H1 (cell line): ENCODE results near the gene LRRC9. TPM values are rescaled to one million over a fixed set of nuclear protein-coding genes. Genes with fewer than 3 reads are reported as not detected.

Experiments
- CTCF ChIA-PET: fragments of 300-600 bp; sonication (Branson Sonifier 250); formaldehyde crosslinking; loops from one replicate; lab custom pipeline; 2021; ENCODE audit not compliant: partially characterized antibody; lab: Charles Lee
- POLR2A ChIA-PET: fragments of 300-600 bp; sonication (Branson Sonifier 250); formaldehyde crosslinking; loops from one replicate; lab custom pipeline; 2021; ENCODE audit warnings: inconsistent platforms; ENCODE audit not compliant: partially characterized antibody; lab: Charles Lee
- DNase-seq, 2 experiments: peaks; one replicate each; pipeline versions ENCODE4 v3.0.0 to v3.0.0-alpha.2; 2010 to 2022; ENCODE audit warnings: low spot score in 2 of 2, low read depth in 1 of 2, mixed read lengths in 1 of 2
- FAIRE-seq: peaks from 2 replicates; lab custom pipeline; 2011; peaks lifted over from hg19 to GRCh38; lab: Jason Lieb, UNC
- H2AFZ ChIP-seq: 2 replicates; pipeline ENCODE4 v1.8.1; 2012; ENCODE audit warnings: low read length, inconsistent platforms
- H2AK5ac ChIP-seq: 2 replicates; pipeline ENCODE4 v1.6.1; 2013; ENCODE audit warnings: low read depth, low read length
- H2BK120ac ChIP-seq: replicated peaks from 2 replicates; pipeline ENCODE3; 2013; ENCODE audit warnings: low read depth, low read length, inconsistent platforms
- H2BK12ac ChIP-seq: 2 replicates; pipeline ENCODE4 v1.6.1; 2013; ENCODE audit warnings: low read depth, low read length
- H2BK15ac ChIP-seq: 2 replicates; pipeline ENCODE4 v1.6.1; 2013; ENCODE audit warnings: low read length
- H2BK20ac ChIP-seq: 2 replicates; pipeline ENCODE4 v1.6.1; 2013; ENCODE audit warnings: low read length
- H2BK5ac ChIP-seq: 2 replicates; pipeline ENCODE4 v1.6.1; 2013; ENCODE audit warnings: low read depth, low read length
- H3K14ac ChIP-seq: 2 replicates; pipeline ENCODE4 v1.6.1; 2013; ENCODE audit warnings: inconsistent platforms; ENCODE audit not compliant: insufficient read length
- H3K18ac ChIP-seq: 2 replicates; pipeline ENCODE4 v1.6.1; 2013; ENCODE audit warnings: low read length; ENCODE audit errors: extremely low read depth
- H3K23ac ChIP-seq: 2 replicates; pipeline ENCODE4 v1.6.1; 2013; ENCODE audit warnings: inconsistent platforms; ENCODE audit not compliant: insufficient read length
- H3K23me2 ChIP-seq: 2 replicates; pipeline ENCODE4 v1.6.1; 2013; ENCODE audit warnings: low read depth, low read length
- H3K27ac ChIP-seq: 2 replicates; pipeline ENCODE4 v1.6.1; 2011; ENCODE audit warnings: low read depth, low read length, inconsistent platforms
- H3K27me3 ChIP-seq, 4 experiments: replicated peaks in 1 of 4; 1 replicate in 1 of 4; 2 replicates in 3 of 4; pipeline versions ENCODE4 v1.6.1 to v1.8.1; 2011 to 2013; ENCODE audit warnings: low read length in 3 of 4, mild to moderate bottlenecking in 3 of 4, inconsistent platforms in 2 of 4, mixed read lengths in 2 of 4, moderate library complexity in 1 of 4; ENCODE audit not compliant: control insufficient read depth in 3 of 4, insufficient read depth in 3 of 4; ENCODE audit errors: extremely low read depth in 1 of 4
- H3K36me3 ChIP-seq, 4 experiments: 2 replicates each; pipeline versions ENCODE4 v1.6.1 to v1.8.1; 2011 to 2013; ENCODE audit warnings: mild to moderate bottlenecking in 4 of 4, low read length in 3 of 4, moderate library complexity in 2 of 4, control low read depth in 1 of 4, inconsistent platforms in 1 of 4; ENCODE audit not compliant: insufficient read depth in 4 of 4, control insufficient read depth in 2 of 4
- H3K4ac ChIP-seq: replicated peaks from 2 replicates; pipeline ENCODE3; 2013; ENCODE audit warnings: low read length, low read depth, mixed read lengths, inconsistent platforms; ENCODE audit not compliant: insufficient read length
- H3K4me1 ChIP-seq, 4 experiments: replicated peaks in 1 of 4; 1 replicate in 1 of 4; 2 replicates in 3 of 4; pipeline versions ENCODE4 v1.6.1 to v1.8.1; 2011 to 2013; ENCODE audit warnings: low read length in 3 of 4, inconsistent platforms in 2 of 4, mixed read lengths in 1 of 4; ENCODE audit not compliant: insufficient read depth in 4 of 4, control insufficient read depth in 3 of 4
- H3K4me2 ChIP-seq, 2 experiments: 2 replicates each; pipeline versions ENCODE4 v1.6.1 to v1.8.1; 2011 to 2013; ENCODE audit warnings: low read depth in 2 of 2, low read length in 2 of 2, control low read depth in 1 of 2, inconsistent platforms in 1 of 2, mild to moderate bottlenecking in 1 of 2; ENCODE audit not compliant: insufficient read depth in 1 of 2
- H3K4me3 ChIP-seq, 4 experiments: fragments of 200-600, 300-600 bp in 1 of 4; sonication (generic), shearing (Covaris generic), sonication (Bioruptor Twin) in 1 of 4; 2 replicates each; pipeline versions ENCODE4 v1.5.1 to v1.8.1; 2011 to 2016; ENCODE audit warnings: low read length in 4 of 4, low read depth in 3 of 4, control low read depth in 2 of 4, inconsistent platforms in 2 of 4, mild to moderate bottlenecking in 2 of 4, mixed read lengths in 1 of 4, moderate library complexity in 1 of 4; ENCODE audit not compliant: insufficient read depth in 2 of 4; ENCODE audit errors: extremely low read depth in 1 of 4
- H3K56ac ChIP-seq: replicated peaks from 2 replicates; pipeline ENCODE3; 2013; ENCODE audit warnings: low read depth, mild to moderate bottlenecking, mixed read lengths, low read length, inconsistent platforms; ENCODE audit not compliant: insufficient read length
- H3K79me1 ChIP-seq: 2 replicates; pipeline ENCODE4 v1.6.1; 2013; ENCODE audit warnings: low read depth, low read length, control low read depth
- H3K79me2 ChIP-seq, 2 experiments: 2 replicates each; pipeline versions ENCODE4 v1.6.1 to v1.8.1; 2012 to 2013; ENCODE audit warnings: low read length in 2 of 2, mild to moderate bottlenecking in 2 of 2, inconsistent platforms in 1 of 2; ENCODE audit not compliant: insufficient read depth in 2 of 2, control insufficient read depth in 1 of 2
- H3K9ac ChIP-seq, 4 experiments: replicated peaks in 1 of 4; 1 replicate in 1 of 4; 2 replicates in 3 of 4; pipeline versions ENCODE4 v1.6.1 to v1.8.1; 2011 to 2013; ENCODE audit warnings: low read depth in 3 of 4, low read length in 3 of 4, control low read depth in 2 of 4, mild to moderate bottlenecking in 2 of 4, moderate library complexity in 2 of 4, inconsistent platforms in 1 of 4; ENCODE audit errors: extremely low read depth in 1 of 4
- H3K9me3 ChIP-seq, 2 experiments: 2 replicates each; pipeline versions ENCODE4 v1.6.1 to v1.8.1; 2012 to 2013; ENCODE audit warnings: mild to moderate bottlenecking in 2 of 2, moderate library complexity in 2 of 2, control low read depth in 1 of 2, inconsistent platforms in 1 of 2, low read depth in 1 of 2, low read length in 1 of 2, mixed read lengths in 1 of 2; ENCODE audit not compliant: insufficient read depth in 2 of 2
- H4K20me1 ChIP-seq, 2 experiments: replicated peaks in 1 of 2; 2 replicates each; pipeline versions ENCODE3 to v1.8.1; 2011 to 2013; ENCODE audit warnings: inconsistent platforms in 2 of 2, low read length in 2 of 2, mild to moderate bottlenecking in 1 of 2; ENCODE audit not compliant: insufficient read depth in 2 of 2, control insufficient read depth in 1 of 2
- H4K5ac ChIP-seq: 2 replicates; pipeline ENCODE4 v1.6.1; 2013; ENCODE audit warnings: low read length, low read depth, mixed read lengths, inconsistent platforms; ENCODE audit not compliant: insufficient read length
- H4K8ac ChIP-seq: 2 replicates; pipeline ENCODE4 v1.8.0; 2013; ENCODE audit warnings: mild to moderate bottlenecking, moderate library complexity, low read length, inconsistent platforms; ENCODE audit not compliant: insufficient read depth; ENCODE audit errors: extremely low read depth
- H4K91ac ChIP-seq: replicated peaks from 2 replicates; pipeline ENCODE3; 2013; ENCODE audit warnings: low read length, mixed read lengths, inconsistent platforms; ENCODE audit not compliant: insufficient read length
- CBX5 ChIP-seq: fragments of 300-800, 300-1000 bp; sonication (generic); IDR thresholded peaks from 2 replicates; pipeline ENCODE4 v1.7.1; 2016; ENCODE audit warnings: antibody characterized with exemption, low read length, low read depth
- CREB1 ChIP-seq: IDR thresholded peaks from 2 replicates; pipeline ENCODE4 v1.6.1; 2012; ENCODE audit warnings: inconsistent platforms
- EZH2 ChIP-seq: fragments of 200-600 bp; sonication (generic); IDR thresholded peaks from 2 replicates; pipeline ENCODE4 v1.7.1; 2012; ENCODE audit warnings: low read depth, mild to moderate bottlenecking, moderate library complexity, low read length, inconsistent platforms; ENCODE audit not compliant: severe bottlenecking
- FOSL1 ChIP-seq: IDR thresholded peaks from 2 replicates; pipeline ENCODE4 v1.6.1; 2011; ENCODE audit warnings: mild to moderate bottlenecking, low read depth, low read length, moderate library complexity; ENCODE audit not compliant: insufficient read depth
- HDAC2 ChIP-seq, 2 experiments: fragments of 300-600 bp in 1 of 2; sonication (generic) in 1 of 2; IDR thresholded peaks; 2 replicates each; pipeline ENCODE4 v1.6.1; 2011 to 2012; ENCODE audit warnings: low read depth in 2 of 2, low read length in 2 of 2, mild to moderate bottlenecking in 2 of 2, moderate library complexity in 2 of 2, borderline replicate concordance in 1 of 2, inconsistent platforms in 1 of 2
- HDAC6 ChIP-seq: IDR thresholded peaks from one replicate; pipeline ENCODE4 v1.7.1; 2012; ENCODE audit warnings: low read depth, mild to moderate bottlenecking, inconsistent platforms, low read length, moderate library complexity
- PHF8 ChIP-seq: fragments of 200-600 bp; sonication (generic); conservative IDR thresholded peaks from 2 replicates; pipeline ENCODE4 v1.7.1; 2012; ENCODE audit warnings: low read depth, mild to moderate bottlenecking, inconsistent platforms, low read length, moderate library complexity
- RAD21 ChIP-seq, 2 experiments: IDR thresholded peaks in 1 of 2; conservative IDR thresholded peaks in 1 of 2; 2 replicates each; pipeline ENCODE4 v1.6.1; 2011; ENCODE audit warnings: low read depth in 2 of 2, low read length in 2 of 2, improper control_type of control experiment in 1 of 2, inconsistent platforms in 1 of 2, mild to moderate bottlenecking in 1 of 2, moderate library complexity in 1 of 2
- SP1 ChIP-seq: IDR thresholded peaks from 2 replicates; pipeline ENCODE4 v1.6.1; 2011; ENCODE audit warnings: low read depth, low read length
- SP4 ChIP-seq: IDR thresholded peaks from 2 replicates; pipeline ENCODE4 v1.6.1; 2012; ENCODE audit warnings: low read length, inconsistent platforms
- TAF7 ChIP-seq: optimal IDR thresholded peaks from 2 replicates; pipeline ENCODE3; 2011; ENCODE audit warnings: low read depth, mild to moderate bottlenecking, inconsistent platforms, low read length, moderate library complexity, borderline replicate concordance
- WGBS, 2 experiments: shearing (Covaris generic) in 1 of 2; methylation state at CpG; one replicate each; pipeline versions ENCODE4 v1.1.6 to v1.1.7; 2013 to 2015; ENCODE audit warnings: low lambda C conversion rate in 2 of 2, mixed read lengths in 2 of 2, inconsistent platforms in 1 of 2, low coverage in 1 of 2, missing lambda C conversion rate in 1 of 2; ENCODE audit not compliant: insufficient replicate concordance in 2 of 2, insufficient coverage in 1 of 2, insufficient read length in 1 of 2; ENCODE audit errors: extremely low coverage in 1 of 2, missing lambda C conversion rate in 1 of 2; 5-methylcytosine and 5-hydroxymethylcytosine counted together
- polyA plus RNA-seq, 7 experiments: library from polyadenylated mRNA; depleted of rRNA in 3 of 7; stranded (reverse) in 5 of 7; unstranded in 2 of 7; fragments of >200 nt in 5 of 7; fragments of 200-250 nt in 2 of 7; gene quantifications; 1 replicate in 5 of 7; 2 replicates in 1 of 7; 4 replicates in 1 of 7; pipeline versions ENCODE4 v1.2.1 to v1.2.3, GENCODE V29; 2011 to 2013; ENCODE audit warnings: missing spikeins in 2 of 7, mixed read lengths in 2 of 7
- total RNA-seq: library from RNA; stranded (reverse); fragmentation: NEBNext Ultra II Directional; extraction: Animal tissue kit (Norgen Biotek cat#: 25700); gene quantifications from 2 replicates; pipeline ENCODE4 v1.2.1, GENCODE V29; 2021
- TF ChIP-seq, protein P1 (sequence below): IDR thresholded peaks from 2 replicates; pipeline ENCODE4 v1.6.1; 2011; ENCODE audit warnings: low read length, improper control_type of control experiment
- TF ChIP-seq, protein P2 (sequence below): IDR thresholded peaks from 2 replicates; pipeline ENCODE4 v1.6.1; 2012; ENCODE audit warnings: inconsistent platforms

Gene LRRC9
- total and polyA plus RNA-seq, 2 of the 8 experiments (the other 6 are each of a cell fraction or from before 2014, with no cell fraction given) = 0.12 to 0.84 TPM

DNA sequence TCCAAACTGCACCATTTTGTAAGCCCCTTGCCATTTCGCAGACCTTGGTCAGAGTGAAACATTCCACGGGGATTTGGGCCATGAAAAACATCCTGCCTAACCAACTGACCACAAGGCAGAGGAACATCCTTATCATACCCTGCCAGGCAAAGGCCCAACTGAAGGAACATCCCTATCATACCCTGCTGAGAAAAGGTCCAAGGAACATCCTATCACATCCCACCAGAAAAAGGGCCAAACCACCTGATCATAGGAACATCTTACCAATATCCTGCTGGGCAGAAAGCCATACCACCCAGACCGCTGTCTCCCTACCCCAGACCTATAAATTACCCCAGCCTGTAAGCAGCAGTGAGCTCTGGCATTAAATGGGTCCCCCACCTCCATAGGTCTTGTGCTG, 19.4 kb upstream of the LRRC9 start:
- Histone ChIP-seq H2BK120ac (no peak overlapping the region), H3K4me1 (no peaks in the 10 kb centered on the region), H4K91ac (no peak overlapping the region), H3K27me3 (no peaks in the 10 kb centered on the region), H3K36me3 (no peaks in the 10 kb centered on the region), H2BK5ac (no peak overlapping the region), H4K20me1 (no peaks in the 10 kb centered on the region), H3K56ac (no peak overlapping the region), H4K8ac (no peak overlapping the region), H3K4me3 (no peak overlapping the region), H3K9ac (no peak overlapping the region), H2AK5ac (no peak overlapping the region), H3K79me1 (no peaks in the 10 kb centered on the region), H3K9me3 (no peaks in the 10 kb centered on the region), H3K23ac (no peak overlapping the region), H4K5ac (no peak overlapping the region), H2BK20ac (no peak overlapping the region), H3K23me2 (no peaks in the 10 kb centered on the region; the same call in 1 of the 2 replicates), H2BK15ac (no peak overlapping the region), H3K4ac (no peak overlapping the region), H2AFZ (no peak overlapping the region), H3K27ac (no peak overlapping the region), H3K4me2 (no peak overlapping the region), H3K14ac (no peak overlapping the region), H3K79me2 (no peaks in the 10 kb centered on the region), H2BK12ac (no peak overlapping the region), H3K18ac (no peak overlapping the region)
- no peak for FAIRE-seq
- WGBS, 2 experiments = 97% methylated on average over 3 of the region's 3 CpGs; no CpG with 5 or more reads in 1 of the 2 experiments
- ChIA-PET POLR2A (no interaction called here), CTCF (interaction anchor here (0.9 to 6.9 kb wide), 6 partner anchors 16 to 392 kb away, joined by 3 to 112 read pairs (median 4); partner anchors contain the start of gene CCDC175)
- no peak for DNase-seq
- TF ChIP-seq SP1 (no peak), TAF7 (no peak), CBX5 (no peak), PHF8 (no peak), RAD21 (IDR thresholded peaks at IDR 0.05 in 1 of 2, conservative IDR thresholded peaks at IDR 0.05 in 1 of 2; ENCODE audit: low read depth in 2 of 2, low read length in 2 of 2) (no peak), EZH2 (no peak), CREB1 (no peak), HDAC2 (IDR thresholded peaks at IDR 0.05; ENCODE audit: borderline replicate concordance in 1 of 2, low read depth in 2 of 2, low read length in 2 of 2) (no peak), SP4 (no peak), HDAC6 (no peak), FOSL1 (no peak)
- TF ChIP-seq, protein P1, sequence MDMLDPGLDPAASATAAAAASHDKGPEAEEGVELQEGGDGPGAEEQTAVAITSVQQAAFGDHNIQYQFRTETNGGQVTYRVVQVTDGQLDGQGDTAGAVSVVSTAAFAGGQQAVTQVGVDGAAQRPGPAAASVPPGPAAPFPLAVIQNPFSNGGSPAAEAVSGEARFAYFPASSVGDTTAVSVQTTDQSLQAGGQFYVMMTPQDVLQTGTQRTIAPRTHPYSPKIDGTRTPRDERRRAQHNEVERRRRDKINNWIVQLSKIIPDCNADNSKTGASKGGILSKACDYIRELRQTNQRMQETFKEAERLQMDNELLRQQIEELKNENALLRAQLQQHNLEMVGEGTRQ = no peak
- TF ChIP-seq, protein P2, sequence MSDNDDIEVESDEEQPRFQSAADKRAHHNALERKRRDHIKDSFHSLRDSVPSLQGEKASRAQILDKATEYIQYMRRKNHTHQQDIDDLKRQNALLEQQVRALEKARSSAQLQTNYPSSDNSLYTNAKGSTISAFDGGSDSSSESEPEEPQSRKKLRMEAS = no peak
